ENCODE measurements around the gene TRIM46. TPM values are rescaled to one million over a fixed set of nuclear protein-coding genes. Genes with fewer than 3 reads are reported as not detected.
A peak's percentile ranks its signal among the peaks of the same experiment; 100 is the strongest.

TRIM46 gene
- total and polyA plus RNA-seq, 2 of the 13 experiments (the other 11 are each of a cell fraction or from before 2014, with no cell fraction given) = 0.04 to 0.09 TPM

GRCh38 chr1:155125946-155126555 lies 47.6 kb upstream of the TRIM46 start (continued):
- peak; percentile 42; the same call in 1 of the 2 replicates for TF ChIP-seq SATB2 (CRISPR knock-in tag; IDR thresholded peaks at IDR 0.05)
- TF ChIP-seq MBNL3 (CRISPR knock-in tag; conservative IDR thresholded peaks at IDR 0.05) = no peak
- TF ChIP-seq ZNF557 (CRISPR knock-in tag; IDR thresholded peaks at IDR 0.05) = no peak
- peak; percentile 99 for TF ChIP-seq TBX2 (CRISPR knock-in tag; IDR thresholded peaks at IDR 0.05; ENCODE audit: borderline replicate concordance)
- TF ChIP-seq ZFP37 (CRISPR knock-in tag; IDR thresholded peaks at IDR 0.05; ENCODE audit: borderline replicate concordance) = peak; percentile 72; the same call in 1 of the 2 replicates
- no peak for TF ChIP-seq MATR3 (CRISPR knock-in tag; IDR thresholded peaks at IDR 0.05)
- TF ChIP-seq FOXC1 (CRISPR knock-in tag; IDR thresholded peaks at IDR 0.05; ENCODE audit: borderline replicate concordance) = peak; percentile 68
- TF ChIP-seq ZNF230 (CRISPR knock-in tag; IDR thresholded peaks at IDR 0.05) = peak; percentile 44; the same call in 1 of the 2 replicates
- TF ChIP-seq, protein P1, sequence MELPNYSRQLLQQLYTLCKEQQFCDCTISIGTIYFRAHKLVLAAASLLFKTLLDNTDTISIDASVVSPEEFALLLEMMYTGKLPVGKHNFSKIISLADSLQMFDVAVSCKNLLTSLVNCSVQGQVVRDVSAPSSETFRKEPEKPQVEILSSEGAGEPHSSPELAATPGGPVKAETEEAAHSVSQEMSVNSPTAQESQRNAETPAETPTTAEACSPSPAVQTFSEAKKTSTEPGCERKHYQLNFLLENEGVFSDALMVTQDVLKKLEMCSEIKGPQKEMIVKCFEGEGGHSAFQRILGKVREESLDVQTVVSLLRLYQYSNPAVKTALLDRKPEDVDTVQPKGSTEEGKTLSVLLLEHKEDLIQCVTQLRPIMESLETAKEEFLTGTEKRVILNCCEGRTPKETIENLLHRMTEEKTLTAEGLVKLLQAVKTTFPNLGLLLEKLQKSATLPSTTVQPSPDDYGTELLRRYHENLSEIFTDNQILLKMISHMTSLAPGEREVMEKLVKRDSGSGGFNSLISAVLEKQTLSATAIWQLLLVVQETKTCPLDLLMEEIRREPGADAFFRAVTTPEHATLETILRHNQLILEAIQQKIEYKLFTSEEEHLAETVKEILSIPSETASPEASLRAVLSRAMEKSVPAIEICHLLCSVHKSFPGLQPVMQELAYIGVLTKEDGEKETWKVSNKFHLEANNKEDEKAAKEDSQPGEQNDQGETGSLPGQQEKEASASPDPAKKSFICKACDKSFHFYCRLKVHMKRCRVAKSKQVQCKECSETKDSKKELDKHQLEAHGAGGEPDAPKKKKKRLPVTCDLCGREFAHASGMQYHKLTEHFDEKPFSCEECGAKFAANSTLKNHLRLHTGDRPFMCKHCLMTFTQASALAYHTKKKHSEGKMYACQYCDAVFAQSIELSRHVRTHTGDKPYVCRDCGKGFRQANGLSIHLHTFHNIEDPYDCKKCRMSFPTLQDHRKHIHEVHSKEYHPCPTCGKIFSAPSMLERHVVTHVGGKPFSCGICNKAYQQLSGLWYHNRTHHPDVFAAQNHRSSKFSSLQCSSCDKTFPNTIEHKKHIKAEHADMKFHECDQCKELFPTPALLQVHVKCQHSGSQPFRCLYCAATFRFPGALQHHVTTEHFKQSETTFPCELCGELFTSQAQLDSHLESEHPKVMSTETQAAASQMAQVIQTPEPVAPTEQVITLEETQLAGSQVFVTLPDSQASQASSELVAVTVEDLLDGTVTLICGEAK (IDR thresholded peaks at IDR 0.05) = no peak
- TF ChIP-seq, protein P1 (CRISPR knock-in tag; IDR thresholded peaks at IDR 0.05) = peak; percentile 95
- TF ChIP-seq ZNF496 (CRISPR knock-in tag; IDR thresholded peaks at IDR 0.05; ENCODE audit: insufficient replicate concordance) = no peak
- peak; percentile 43; the same call in 1 of the 2 replicates for TF ChIP-seq ZSCAN29 (CRISPR knock-in tag; conservative IDR thresholded peaks at IDR 0.05)
- TF ChIP-seq ZNF609 (CRISPR knock-in tag; IDR thresholded peaks at IDR 0.05; ENCODE audit: borderline replicate concordance) = peak; percentile 98
- peak; percentile 99 for TF ChIP-seq RXRB (CRISPR knock-in tag; IDR thresholded peaks at IDR 0.05; ENCODE audit: borderline replicate concordance)
- TF ChIP-seq ZNF781 (CRISPR knock-in tag; IDR thresholded peaks at IDR 0.05; ENCODE audit: borderline replicate concordance, not compliant biosample characterization) = peak; percentile 93
